Mesothelial cell of epicardium (in vitro differentiated cells): Measurements from ENCODE around the gene GMCL2. TPM values are rescaled to one million over a fixed set of nuclear protein-coding genes. Genes with fewer than 3 reads are reported as not detected.

ENCODE experiments used
- DNase-seq, 2 experiments: peaks; one replicate each; pipeline ENCODE4 v3.0.0; 2021; ENCODE audit warnings: low spot score in 2 of 2; ENCODE audit not compliant: unreplicated experiment in 2 of 2
- H3K27ac Mint-ChIP-seq: 2 replicates; pipeline ENCODE4 v1.8.0; 2021; ENCODE audit warnings: mixed read lengths
- H3K27me3 Mint-ChIP-seq: 2 replicates; pipeline ENCODE4 v1.8.0; 2021; ENCODE audit warnings: low read depth, mixed read lengths
- H3K36me3 Mint-ChIP-seq: 2 replicates; pipeline ENCODE4 v1.8.0; 2021; ENCODE audit warnings: mixed read lengths
- H3K4me1 Mint-ChIP-seq: 2 replicates; pipeline ENCODE4 v1.8.0; 2021; ENCODE audit warnings: mixed read lengths
- H3K4me3 Mint-ChIP-seq: 2 replicates; pipeline ENCODE4 v1.8.0; 2021; ENCODE audit warnings: mild to moderate bottlenecking, moderate library complexity, mixed read lengths
- H3K9me3 Mint-ChIP-seq: 2 replicates; pipeline ENCODE4 v1.8.0; 2021; ENCODE audit warnings: mixed read lengths
- CTCF ChIP-seq: fragments of 200-600 bp; sonication (generic); IDR thresholded peaks from one replicate; pipeline ENCODE4 v1.5.0; 2021; ENCODE audit warnings: antibody characterized with exemption; ENCODE audit not compliant: unreplicated experiment
- total RNA-seq: library from RNA; stranded (reverse); gene quantifications from 3 replicates; pipeline ENCODE4 v1.2.1, GENCODE V29; 2021

Gene GMCL2
- total RNA-seq, result not detected in 3 replicates

DNA sequence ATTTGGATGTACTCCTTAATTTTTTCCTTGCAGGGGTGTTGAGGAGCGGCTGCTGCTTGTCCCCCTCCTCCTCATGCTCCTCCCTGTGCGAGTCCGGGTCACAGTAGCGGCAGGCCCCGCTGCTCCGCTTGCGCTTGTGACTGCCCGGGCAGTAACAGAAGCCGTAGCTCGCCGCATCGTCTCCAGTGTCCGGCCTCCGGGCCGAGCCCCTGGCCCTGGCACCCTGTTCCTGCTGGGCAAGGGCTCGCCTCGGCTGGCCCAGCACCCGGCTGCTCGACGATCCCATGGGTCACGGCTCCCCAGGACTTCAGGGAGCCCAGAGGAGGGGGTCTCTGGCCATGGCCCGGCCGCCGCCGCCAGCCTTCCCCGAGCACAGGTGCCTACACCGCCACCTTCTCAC lies at the start of gene GMCL2:
Gene GMCL2 (minus strand): TSS at position 358 of the 400 bp plus-strand sequence. CDS start 72 bp downstream, at position 286.
- no peak for TF ChIP-seq CTCF
- H3K4me3 Mint-ChIP-seq, result no peak within 1 kb of the TSS
- DNase-seq, result no peak
- no peaks in the 10 kb centered on the region for H3K36me3 Mint-ChIP-seq
- H3K4me1 Mint-ChIP-seq, result peaks cover 6% of the 10 kb centered on the region
- H3K27me3 Mint-ChIP-seq, result no peaks in the 10 kb centered on the region
- H3K27ac Mint-ChIP-seq, result peak within 1 kb of the TSS; percentile 27
- no peaks in the 10 kb centered on the region for H3K9me3 Mint-ChIP-seq

GRCh38 chr5:178236679-178237078 lies 49.5 kb upstream of the GMCL2 start:
- Mint-ChIP-seq H3K4me1 (peaks cover 11% of the 10 kb centered on the region), H3K27me3 (no peaks in the 10 kb centered on the region), H3K27ac (no peak overlapping the region), H3K9me3 (no peaks in the 10 kb centered on the region), H3K36me3 (no peaks in the 10 kb centered on the region), H3K4me3 (no peak overlapping the region)
- no peak for TF ChIP-seq CTCF
- DNase-seq, result no peak

DNA sequence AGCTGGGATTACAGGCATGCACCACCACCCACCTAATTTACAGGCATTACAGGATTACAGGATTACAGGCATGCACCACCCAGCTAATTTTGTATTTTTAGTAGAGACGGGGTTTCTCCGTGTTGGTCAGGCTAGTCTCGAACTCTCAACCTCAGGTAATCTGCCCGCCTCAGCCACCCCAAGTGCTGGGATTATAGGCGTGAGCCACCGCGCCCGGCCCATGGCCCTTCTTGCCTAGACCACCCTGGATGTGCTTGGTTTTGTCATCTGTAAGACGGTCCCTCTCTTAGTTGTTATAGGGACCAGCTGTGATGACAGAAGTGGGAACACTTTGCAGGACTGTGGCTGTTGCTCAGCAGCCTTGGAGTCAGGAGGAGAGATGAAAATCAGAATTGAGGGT lies 49.0 kb upstream of the GMCL2 start:
- Mint-ChIP-seq H3K9me3 (no peaks in the 10 kb centered on the region), H3K4me1 (peaks cover 16% of the 10 kb centered on the region), H3K27me3 (no peaks in the 10 kb centered on the region), H3K36me3 (peaks cover 2% of the 10 kb centered on the region), H3K4me3 (no peak overlapping the region), H3K27ac (no peak overlapping the region)
- DNase-seq, result no peak
- no peak for TF ChIP-seq CTCF

DNA sequence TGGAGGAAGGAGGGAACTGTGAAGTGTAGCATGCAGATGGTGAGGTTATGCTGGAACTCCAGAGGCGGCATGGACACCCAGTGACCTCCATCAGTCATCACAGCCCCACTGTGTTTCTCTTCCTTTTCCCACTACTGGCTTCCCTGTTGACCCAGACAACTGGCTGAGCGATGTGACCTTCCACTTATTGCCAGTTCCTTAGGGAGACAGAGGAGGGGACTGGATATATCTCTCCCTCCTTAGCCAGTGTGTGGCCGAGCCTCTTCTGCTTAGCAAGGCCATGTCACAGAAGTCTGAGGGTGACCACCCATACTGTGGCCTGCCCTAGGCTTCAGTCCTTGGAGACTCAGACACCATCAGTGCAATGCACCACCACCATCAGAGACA lies 48.4 kb upstream of the GMCL2 start:
- no peak overlapping the region for H3K4me3 Mint-ChIP-seq
- peaks cover 2% of the 10 kb centered on the region for H3K36me3 Mint-ChIP-seq
- no peaks in the 10 kb centered on the region for H3K9me3 Mint-ChIP-seq
- no peaks in the 10 kb centered on the region for H3K27me3 Mint-ChIP-seq
- no peak overlapping the region for H3K27ac Mint-ChIP-seq
- DNase-seq, result no peak
- peaks cover 22% of the 10 kb centered on the region for H3K4me1 Mint-ChIP-seq
- no peak for TF ChIP-seq CTCF

GRCh38 chr5:178234750-178235587 lies 47.8 kb upstream of the GMCL2 start:
- peak; percentile 51 to 85 for DNase-seq
- H3K27ac Mint-ChIP-seq, result peak overlapping the region; percentile 61
- peak; percentile 71 for TF ChIP-seq CTCF
- H3K27me3 Mint-ChIP-seq, result no peaks in the 10 kb centered on the region
- no peaks in the 10 kb centered on the region for H3K9me3 Mint-ChIP-seq
- peaks cover 26% of the 10 kb centered on the region for H3K4me1 Mint-ChIP-seq
- H3K36me3 Mint-ChIP-seq, result peaks cover 2% of the 10 kb centered on the region
- H3K4me3 Mint-ChIP-seq, result no peak overlapping the region
